CD4-positive, CD25-positive, alpha-beta regulatory T cell (primary cell): ENCODE measurements around the gene ELOA. TPM values are rescaled to one million over a fixed set of nuclear protein-coding genes. Genes with fewer than 3 reads are reported as not detected.

ENCODE experiments used
- ATAC-seq, 2 donors: fragments of 150-1000 bp; cut with Tn5 transposase; one replicate each; pipeline ENCODE4 v1.10.0; 2021; ENCODE audit warnings: low read depth in 2 of 2, moderate number of reproducible peaks in 2 of 2, moderate library complexity in 1 of 2
- DNase-seq, 3 donors: peaks; one replicate each; pipeline versions ENCODE4 v3.0.0 to v3.0.0-alpha.2; 2012 to 2022; ENCODE audit warnings: mixed read lengths in 1 of 3
- H3K27ac ChIP-seq: one replicate; pipeline ENCODE4 v1.7.0; 2013; ENCODE audit warnings: mild to moderate bottlenecking, low read length; ENCODE audit not compliant: insufficient read depth, poor library complexity, severe bottlenecking
- H3K27me3 ChIP-seq: one replicate; pipeline ENCODE4 v1.7.0; 2013; ENCODE audit warnings: low read length; ENCODE audit not compliant: control insufficient read depth, insufficient read depth
- H3K36me3 ChIP-seq: one replicate; pipeline ENCODE4 v1.7.0; 2013; ENCODE audit warnings: mild to moderate bottlenecking, low read length, moderate library complexity; ENCODE audit not compliant: control insufficient read depth, insufficient read depth
- H3K4me1 ChIP-seq: 2 replicates; pipeline ENCODE4 v1.7.0; 2013; ENCODE audit warnings: mild to moderate bottlenecking, low read length; ENCODE audit not compliant: insufficient read depth, control insufficient read depth, poor library complexity, severe bottlenecking
- H3K4me3 ChIP-seq: one replicate; pipeline ENCODE4 v1.7.0; 2013; ENCODE audit warnings: low read depth, mild to moderate bottlenecking, low read length, moderate library complexity
- H3K9me3 ChIP-seq, 2 experiments: 1 replicate in 1 of 2; 2 replicates in 1 of 2; pipeline ENCODE4 v1.7.0; 2013; ENCODE audit warnings: low read length in 2 of 2, mild to moderate bottlenecking in 1 of 2, moderate library complexity in 1 of 2; ENCODE audit not compliant: control insufficient read depth in 2 of 2
- H3K27ac Mint-ChIP-seq, 3 donors: one replicate each; pipeline ENCODE4 v1.8.0; 2020 to 2022; ENCODE audit warnings: mild to moderate bottlenecking in 3 of 3, mixed read lengths in 3 of 3, moderate library complexity in 2 of 3
- H3K27me3 Mint-ChIP-seq: one replicate; pipeline ENCODE4 v1.8.0; 2022; ENCODE audit warnings: mild to moderate bottlenecking, mixed read lengths
- H3K36me3 Mint-ChIP-seq: one replicate; pipeline ENCODE4 v1.8.0; 2020; ENCODE audit warnings: mixed read lengths
- H3K4me1 Mint-ChIP-seq, 4 donors: one replicate each; pipeline ENCODE4 v1.8.0; 2020 to 2022; ENCODE audit warnings: mixed read lengths in 4 of 4, mild to moderate bottlenecking in 1 of 4
- H3K4me3 Mint-ChIP-seq, 4 donors: one replicate each; pipeline ENCODE4 v1.8.0; 2020 to 2022; ENCODE audit warnings: mild to moderate bottlenecking in 4 of 4, mixed read lengths in 4 of 4, moderate library complexity in 3 of 4
- H3K9me3 Mint-ChIP-seq, 7 donors: one replicate each; pipeline ENCODE4 v1.8.0; 2020 to 2022; ENCODE audit warnings: mixed read lengths in 7 of 7, mild to moderate bottlenecking in 3 of 7, moderate library complexity in 2 of 7
- polyA plus RNA-seq, 4 donors: library from polyadenylated mRNA; unstranded; fragments of 300-500 nt; fragmentation: Illumina TruSeq; gene quantifications; one replicate each; pipeline ENCODE4 v1.2.3, GENCODE V29; 2021
- total RNA-seq: library from RNA; stranded (reverse); gene quantifications from one replicate; pipeline ENCODE4 v1.2.3, GENCODE V29; 2022

ELOA gene
- total and polyA plus RNA-seq, 5 donors from 2014 or later, result 22.6 to 42.0 (median 34.3) TPM

DNA sequence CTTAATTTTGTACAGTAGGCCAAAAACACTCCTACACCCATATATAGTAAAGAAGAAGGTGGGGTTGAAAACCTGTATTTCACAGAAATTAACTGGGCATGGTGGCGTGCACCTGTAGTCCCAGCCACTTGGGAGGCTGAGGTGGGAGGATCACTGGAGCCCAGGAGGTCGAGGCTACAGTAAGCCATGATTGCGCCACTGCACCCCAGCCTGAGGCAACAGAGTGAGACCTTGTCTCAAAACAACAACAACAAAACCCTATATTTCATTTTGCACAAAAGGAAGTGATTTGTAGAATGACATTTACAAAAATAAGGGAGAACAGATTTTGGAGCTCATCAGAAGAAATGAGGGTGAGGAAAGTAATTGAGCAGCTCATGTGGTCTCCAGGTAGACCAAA is 45.4 kb downstream of the ELOA start:
- Histone ChIP-seq H3K36me3 (peaks cover 35% of the 10 kb centered on the region), H3K9me3 (no peaks in the 10 kb centered on the region), H3K4me1 (peaks cover 23% of the 10 kb centered on the region), H3K27me3 (no peaks in the 10 kb centered on the region), H3K4me3 (no peak overlapping the region), H3K27ac (no peak overlapping the region)
- peaks cover 27% of the 10 kb centered on the region for H3K36me3 Mint-ChIP-seq
- H3K9me3 Mint-ChIP-seq, result no peaks in the 10 kb centered on the region
- peak overlapping the region in 2 of 4 donors; percentile 64 to 82 for H3K4me3 Mint-ChIP-seq
- H3K4me1 Mint-ChIP-seq, result peaks cover 0 to 37% (median 18%) of the 10 kb centered on the region in 4 donors
- no peak for ATAC-seq
- no peak for DNase-seq
- H3K27ac Mint-ChIP-seq, result peak overlapping the region; percentile 15 to 82 (median 32)
- H3K27me3 Mint-ChIP-seq, result no peaks in the 10 kb centered on the region

DNA sequence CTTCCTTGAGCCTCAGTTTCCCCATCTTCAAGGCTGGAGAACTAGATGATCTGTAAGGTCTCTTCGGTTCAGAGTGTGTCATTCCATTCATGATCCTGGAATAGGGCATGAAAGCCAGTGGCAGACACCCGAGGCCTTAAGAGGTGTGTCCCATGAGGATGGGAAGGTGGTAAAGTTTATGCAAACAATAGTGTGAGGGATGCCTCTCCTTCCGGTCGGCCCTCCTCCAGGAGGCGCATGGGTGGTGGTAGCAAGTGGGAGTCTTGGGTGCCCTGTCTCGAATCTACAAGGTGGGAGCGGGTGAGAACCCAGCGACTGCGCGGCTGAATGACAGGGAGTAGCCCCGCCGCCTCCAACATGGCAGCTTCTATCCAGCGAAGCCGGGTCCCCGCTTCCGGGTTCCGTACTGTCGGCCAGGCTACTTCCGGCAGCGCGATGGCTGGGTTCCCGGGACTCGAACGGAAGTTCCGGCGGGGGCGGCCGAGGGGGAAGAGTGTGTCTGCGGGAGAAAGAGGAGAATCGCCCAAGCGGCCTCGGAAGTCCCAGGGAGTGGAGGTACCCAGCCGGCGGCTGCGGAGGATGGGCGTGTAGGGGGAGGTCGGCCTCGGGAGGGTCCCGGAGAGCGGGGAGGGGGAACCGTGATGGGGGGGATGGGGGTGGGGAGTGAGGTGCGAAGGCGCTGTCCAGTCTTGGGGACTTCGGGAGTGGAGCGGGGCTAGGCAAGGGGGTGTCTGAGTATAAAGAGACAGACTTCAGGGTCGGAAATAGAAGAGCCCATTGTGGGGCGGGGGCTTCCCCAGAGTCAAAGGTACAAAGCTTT is 47.6 kb downstream of the ELOA start, which contains the start of gene LYPLA2:
TSS of gene LYPLA2 (plus strand) at position 450 of the 820 bp plus-strand sequence. CDS start 1,538 bp downstream, outside the sequence.
- DNase-seq (peak; percentile 82 to 92 (median 85)), ATAC-seq (peak; percentile 91 to 92)
- Mint-ChIP-seq H3K4me1 (peaks cover 0 to 32% (median 13%) of the 10 kb centered on the region in 4 donors), H3K9me3 (no peaks in the 10 kb centered on the region), H3K36me3 (peaks cover 25% of the 10 kb centered on the region), H3K27ac (peak within 1 kb of the TSS; percentile 86 to 98 (median 96)), H3K27me3 (no peaks in the 10 kb centered on the region), H3K4me3 (peak within 1 kb of the TSS; percentile 92 to 99 (median 98))
- Histone ChIP-seq H3K4me1 (peaks cover 23% of the 10 kb centered on the region), H3K27me3 (no peaks in the 10 kb centered on the region), H3K27ac (peak within 1 kb of the TSS; percentile 86), H3K4me3 (peak within 1 kb of the TSS; percentile 97), H3K9me3 (no peaks in the 10 kb centered on the region), H3K36me3 (peaks cover 24% of the 10 kb centered on the region)

DNA sequence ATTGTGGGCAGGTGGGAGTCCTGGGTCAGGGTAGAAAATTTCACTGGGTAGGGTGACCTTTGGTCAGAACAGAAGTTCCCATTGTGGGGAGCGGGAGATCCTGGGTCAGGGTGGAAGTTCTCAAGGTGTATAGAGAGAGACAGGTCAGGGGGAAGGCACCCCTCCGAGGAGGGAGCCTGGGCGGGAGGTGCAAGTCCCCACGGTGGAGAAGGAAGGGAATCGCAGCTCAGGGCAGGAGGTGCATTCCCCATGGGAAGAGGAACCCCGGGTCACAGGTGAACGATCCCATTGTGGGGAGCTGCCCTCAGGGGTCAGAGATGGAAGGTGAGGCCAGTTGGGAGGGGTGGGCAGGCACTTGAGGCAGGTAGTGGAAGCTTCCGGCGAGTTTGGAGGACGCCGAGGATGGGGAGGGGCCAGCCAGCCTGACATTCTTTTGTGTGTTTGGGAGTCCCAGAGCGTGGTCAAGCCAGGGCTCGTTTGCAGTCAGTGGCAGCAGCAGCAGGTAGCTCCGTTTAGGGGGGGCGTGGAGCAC is 48.3 kb downstream of the ELOA start:
- H3K27me3 Mint-ChIP-seq, result no peaks in the 10 kb centered on the region
- Histone ChIP-seq H3K27ac (peak overlapping the region; percentile 86), H3K4me3 (peak overlapping the region; percentile 97), H3K9me3 (no peaks in the 10 kb centered on the region), H3K4me1 (peaks cover 23% of the 10 kb centered on the region), H3K36me3 (peaks cover 24% of the 10 kb centered on the region), H3K27me3 (no peaks in the 10 kb centered on the region)
- peak overlapping the region; percentile 86 to 98 (median 96) for H3K27ac Mint-ChIP-seq
- ATAC-seq (peak in 1 of 2 donors; percentile 19), DNase-seq (peak in 1 of 3 donors; percentile 54)
- peaks cover 20% of the 10 kb centered on the region for H3K36me3 Mint-ChIP-seq
- peaks cover 0 to 32% (median 13%) of the 10 kb centered on the region in 4 donors for H3K4me1 Mint-ChIP-seq
- no peaks in the 10 kb centered on the region for H3K9me3 Mint-ChIP-seq
- H3K4me3 Mint-ChIP-seq, result peak overlapping the region; percentile 92 to 99 (median 98)

DNA sequence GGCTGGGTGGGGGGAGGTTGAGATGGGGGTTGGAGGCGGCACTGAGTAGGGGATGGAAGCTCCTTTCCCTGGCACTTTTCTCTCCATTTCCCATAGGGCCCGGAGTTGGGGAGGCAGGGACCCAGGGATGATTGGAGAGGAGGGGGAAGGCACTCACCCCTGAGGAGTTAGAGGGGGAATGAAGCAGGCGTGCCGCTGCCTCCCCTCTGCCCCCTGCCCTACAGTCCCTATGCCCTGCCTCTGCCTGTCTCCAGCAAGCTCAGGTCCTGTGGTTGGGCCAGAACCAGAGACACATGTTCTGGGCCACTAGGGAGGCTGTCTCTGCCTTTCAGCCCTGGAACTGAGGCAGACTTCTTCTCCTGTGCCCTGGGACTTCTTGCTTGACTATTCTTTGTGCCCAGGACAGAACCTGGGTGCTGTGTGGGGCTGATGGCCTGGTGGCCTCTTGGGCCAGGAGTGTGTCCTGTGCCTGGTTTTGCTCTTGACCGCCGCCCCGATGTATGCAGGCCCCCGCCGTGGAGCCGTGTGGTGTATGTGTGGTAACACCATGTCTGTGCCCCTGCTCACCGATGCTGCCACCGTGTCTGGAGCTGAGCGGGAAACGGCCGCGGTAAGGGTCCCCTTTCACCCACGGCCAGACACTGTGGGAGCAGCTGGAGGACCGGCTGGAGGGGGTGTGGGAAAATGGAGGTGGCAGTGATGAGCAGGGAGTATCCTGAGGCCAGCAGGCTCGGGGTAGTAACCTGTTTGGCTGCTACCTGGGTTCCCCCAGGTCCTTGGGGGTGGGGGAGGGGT is 49.1 kb downstream of the ELOA start:
- no peak overlapping the region for H3K4me3 ChIP-seq
- Mint-ChIP-seq H3K9me3 (no peaks in the 10 kb centered on the region), H3K4me1 (peaks cover 0 to 32% (median 13%) of the 10 kb centered on the region in 4 donors), H3K36me3 (peaks cover 12% of the 10 kb centered on the region), H3K4me3 (peak overlapping the region; percentile 32 to 98 (median 94)), H3K27ac (peak overlapping the region in 2 of 3 donors; percentile 59 to 96), H3K27me3 (no peaks in the 10 kb centered on the region)
- H3K36me3 ChIP-seq, result peaks cover 19% of the 10 kb centered on the region
- no peaks in the 10 kb centered on the region for H3K27me3 ChIP-seq
- ATAC-seq (no peak), DNase-seq (no peak)
- peaks cover 23% of the 10 kb centered on the region for H3K4me1 ChIP-seq
- no peaks in the 10 kb centered on the region for H3K9me3 ChIP-seq
- H3K27ac ChIP-seq, result peak overlapping the region; percentile 86

DNA sequence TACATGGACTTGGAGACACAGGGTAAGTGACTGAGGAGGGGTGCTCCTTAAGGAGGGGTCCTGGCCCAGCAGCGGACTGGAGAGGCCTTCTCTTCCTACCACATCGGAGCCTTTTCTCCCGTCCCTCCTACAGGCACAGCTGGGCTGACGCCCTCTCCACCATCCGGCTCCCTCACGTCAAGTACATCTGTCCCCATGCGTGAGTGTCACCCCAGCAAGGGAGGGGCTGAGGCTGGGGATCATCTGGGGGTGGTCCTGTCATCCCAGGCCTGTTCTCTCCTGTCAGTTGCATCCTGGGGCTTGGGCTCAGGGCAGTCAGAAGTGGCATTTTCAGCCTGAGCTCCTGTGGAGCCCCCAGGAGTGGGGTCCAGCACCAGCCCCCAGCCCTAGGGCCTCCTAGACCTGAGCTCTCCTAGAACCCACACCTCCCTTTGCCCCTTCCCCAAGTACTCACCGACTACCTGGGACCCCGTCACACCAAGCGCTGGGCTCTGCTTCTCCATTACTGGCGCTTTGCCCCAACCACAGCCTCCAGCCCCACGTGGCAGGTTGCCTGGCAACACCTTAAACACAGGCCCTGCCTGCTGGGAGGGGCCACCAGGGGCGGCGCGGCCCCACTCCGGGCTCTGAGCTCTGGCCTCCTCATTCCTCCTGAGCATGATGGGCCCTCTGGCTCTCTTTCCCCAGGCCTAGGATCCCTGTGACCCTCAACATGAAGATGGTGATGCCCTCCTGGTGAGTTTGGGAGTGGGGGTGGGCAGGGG is 49.9 kb downstream of the ELOA start:
- H3K4me1 Mint-ChIP-seq, result peaks cover 0 to 32% (median 13%) of the 10 kb centered on the region in 4 donors
- H3K27ac Mint-ChIP-seq, result no peak overlapping the region
- Histone ChIP-seq H3K27ac (no peak overlapping the region), H3K9me3 (no peaks in the 10 kb centered on the region), H3K4me1 (peaks cover 23% of the 10 kb centered on the region), H3K4me3 (no peak overlapping the region), H3K36me3 (peaks cover 15% of the 10 kb centered on the region), H3K27me3 (no peaks in the 10 kb centered on the region)
- H3K9me3 Mint-ChIP-seq, result no peaks in the 10 kb centered on the region
- peaks cover 4% of the 10 kb centered on the region for H3K36me3 Mint-ChIP-seq
- ATAC-seq, result no peak
- no peaks in the 10 kb centered on the region for H3K27me3 Mint-ChIP-seq
- H3K4me3 Mint-ChIP-seq, result peak overlapping the region in 2 of 4 donors; percentile 7 to 47
- no peak for DNase-seq

DNA sequence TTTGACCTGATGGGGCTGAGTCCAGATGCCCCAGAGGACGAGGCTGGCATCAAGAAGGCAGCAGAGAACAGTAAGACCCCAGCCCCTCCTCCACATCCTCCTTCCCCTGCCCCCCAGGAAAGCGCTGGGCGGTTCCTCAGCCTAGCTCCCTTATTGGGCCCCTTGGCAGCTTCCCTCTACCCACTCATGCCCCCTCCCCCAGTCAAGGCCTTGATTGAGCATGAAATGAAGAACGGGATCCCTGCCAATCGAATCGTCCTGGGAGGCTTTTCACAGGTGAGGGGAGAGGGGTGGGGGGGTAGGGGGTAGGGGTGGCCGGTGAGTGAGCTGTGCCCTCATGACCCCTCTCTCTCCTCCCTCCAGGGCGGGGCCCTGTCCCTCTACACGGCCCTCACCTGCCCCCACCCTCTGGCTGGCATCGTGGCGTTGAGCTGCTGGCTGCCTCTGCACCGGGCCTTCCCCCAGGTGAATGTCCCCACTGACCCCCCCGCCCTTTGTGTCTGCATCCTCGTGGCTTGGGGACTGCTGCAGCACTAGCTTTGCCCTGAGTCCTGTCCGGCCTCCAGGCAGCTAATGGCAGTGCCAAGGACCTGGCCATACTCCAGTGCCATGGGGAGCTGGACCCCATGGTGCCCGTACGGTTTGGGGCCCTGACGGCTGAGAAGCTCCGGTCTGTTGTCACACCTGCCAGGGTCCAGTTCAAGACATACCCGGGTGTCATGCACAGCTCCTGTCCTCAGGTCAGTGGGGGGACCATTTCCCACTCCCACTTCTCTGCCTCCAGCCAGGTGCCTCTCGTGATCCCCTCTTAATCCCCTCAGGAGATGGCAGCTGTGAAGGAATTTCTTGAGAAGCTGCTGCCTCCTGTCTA is 50.8 kb downstream of the ELOA start:
- no peak overlapping the region for H3K27ac ChIP-seq
- H3K36me3 ChIP-seq, result peaks cover 15% of the 10 kb centered on the region
- Mint-ChIP-seq H3K9me3 (no peaks in the 10 kb centered on the region), H3K27ac (peak overlapping the region in 2 of 3 donors; percentile 55 to 74), H3K4me3 (peak overlapping the region in 2 of 4 donors; percentile 44 to 47), H3K36me3 (peaks cover 3% of the 10 kb centered on the region), H3K27me3 (no peaks in the 10 kb centered on the region), H3K4me1 (peaks cover 0 to 35% (median 16%) of the 10 kb centered on the region in 4 donors)
- no peaks in the 10 kb centered on the region for H3K9me3 ChIP-seq
- peaks cover 23% of the 10 kb centered on the region for H3K4me1 ChIP-seq
- no peak for DNase-seq
- no peaks in the 10 kb centered on the region for H3K27me3 ChIP-seq
- H3K4me3 ChIP-seq, result no peak overlapping the region
- ATAC-seq, result no peak
